Keratinocyte (primary cell): ENCODE measurements around the gene ODAD4. TPM values are rescaled to one million over a fixed set of nuclear protein-coding genes. Genes with fewer than 3 reads are reported as not detected.

Experiments
- DNase-seq: peaks from one replicate; pipeline ENCODE4 v3.0.0-alpha.2; 2011; ENCODE audit warnings: low read depth, missing footprints, low spot score
- FAIRE-seq: peaks from 2 replicates; lab custom pipeline; 2011; peaks lifted over from hg19 to GRCh38; lab: Jason Lieb, UNC
- H2AFZ ChIP-seq: 2 replicates; pipeline ENCODE4 v1.6.0; 2012; ENCODE audit warnings: low read length, control low read depth, inconsistent platforms; ENCODE audit not compliant: control insufficient read depth
- H3K27ac ChIP-seq: 2 replicates; pipeline ENCODE4 v1.5.1; 2011; ENCODE audit warnings: low read length; ENCODE audit not compliant: control insufficient read depth, insufficient read depth
- H3K27me3 ChIP-seq: 3 replicates; pipeline ENCODE4 v1.6.0; 2011; ENCODE audit warnings: low read length; ENCODE audit not compliant: control insufficient read depth, insufficient read depth; ENCODE audit errors: extremely low read depth
- H3K36me3 ChIP-seq, 2 experiments: 2 replicates in 1 of 2; 3 replicates in 1 of 2; pipeline ENCODE4 v1.5.1; 2011; ENCODE audit warnings: low read length in 2 of 2, mild to moderate bottlenecking in 1 of 2; ENCODE audit not compliant: control insufficient read depth in 2 of 2, insufficient read depth in 2 of 2; ENCODE audit errors: extremely low read depth in 1 of 2
- H3K4me1 ChIP-seq: 3 replicates; pipeline ENCODE4 v1.5.1; 2011; ENCODE audit warnings: low read length; ENCODE audit not compliant: control insufficient read depth, insufficient read depth; ENCODE audit errors: extremely low read depth
- H3K4me2 ChIP-seq: 3 replicates; pipeline ENCODE4 v1.6.0; 2011; ENCODE audit warnings: low read depth, low read length; ENCODE audit not compliant: control insufficient read depth, insufficient read depth; ENCODE audit errors: extremely low read depth
- H3K4me3 ChIP-seq, 3 experiments: fragments of 200-600 bp in 1 of 3; sonication (generic) in 1 of 3; 2 replicates in 2 of 3; 3 replicates in 1 of 3; pipeline ENCODE4 v1.5.1; 2011 to 2016; ENCODE audit warnings: low read length in 3 of 3, mild to moderate bottlenecking in 3 of 3, control low read depth in 2 of 3, inconsistent platforms in 1 of 3, low read depth in 1 of 3, mixed read lengths in 1 of 3, mixed run types in 1 of 3, moderate library complexity in 1 of 3; ENCODE audit not compliant: control insufficient read depth in 2 of 3, insufficient read depth in 2 of 3; ENCODE audit errors: extremely low read depth in 1 of 3
- H3K79me2 ChIP-seq: 2 replicates; pipeline ENCODE4 v1.6.0; 2012; ENCODE audit warnings: low read length; ENCODE audit not compliant: control insufficient read depth, insufficient read depth
- H3K9ac ChIP-seq: 3 replicates; pipeline ENCODE4 v1.6.0; 2011; ENCODE audit warnings: low read length; ENCODE audit not compliant: control insufficient read depth, insufficient read depth; ENCODE audit errors: extremely low read depth
- H3K9me1 ChIP-seq: 3 replicates; pipeline ENCODE4 v1.6.0; 2011; ENCODE audit warnings: low read length; ENCODE audit not compliant: control insufficient read depth, insufficient read depth; ENCODE audit errors: extremely low read depth
- H3K9me3 ChIP-seq: 2 replicates; pipeline ENCODE4 v1.5.1; 2012; ENCODE audit warnings: low read depth, low read length; ENCODE audit not compliant: control insufficient read depth
- H4K20me1 ChIP-seq: 3 replicates; pipeline ENCODE4 v1.6.0; 2011; ENCODE audit warnings: low read length; ENCODE audit not compliant: control insufficient read depth, insufficient read depth; ENCODE audit errors: extremely low read depth
- EZH2 ChIP-seq: IDR thresholded peaks from one replicate; pipeline ENCODE4 v1.6.1; 2012; ENCODE audit warnings: inconsistent platforms, mild to moderate bottlenecking, low read length, moderate library complexity
- dilution Hi-C: fragments of 300-500 bp; cut with MboI; formaldehyde crosslinking; loops from one replicate; pipeline ENCODE4 v1.7.0; 2020; ENCODE audit warnings: low sequenced_read_pairs; ENCODE audit not compliant: extremely low pct_ligation_motif_present
- polyA plus RNA-seq, 5 experiments: library from polyadenylated mRNA; depleted of rRNA in 3 of 5; stranded (reverse) in 3 of 5; stranded (forward) in 1 of 5; unstranded in 1 of 5; fragments of >200 nt; gene quantifications; 1 replicate in 1 of 5; 2 replicates in 3 of 5; 3 replicates in 1 of 5; pipeline versions ENCODE4 v1.2.1 to v1.2.3, GENCODE V29; 2011 to 2012; ENCODE audit warnings: missing spikeins in 2 of 5, low read depth in 1 of 5, low replicate concordance in 1 of 5
- TF ChIP-seq, protein P1 (sequence below), 3 experiments: IDR thresholded peaks in 1 of 3; conservative IDR thresholded peaks in 1 of 3; optimal IDR thresholded peaks in 1 of 3; 2 replicates in 2 of 3; 3 replicates in 1 of 3; pipeline versions ENCODE3 to v1.5.1; 2011; ENCODE audit warnings: low read length in 3 of 3, mild to moderate bottlenecking in 3 of 3, moderate library complexity in 2 of 3, control low read depth in 1 of 3, inconsistent platforms in 1 of 3; ENCODE audit not compliant: insufficient read depth in 2 of 3; ENCODE audit errors: extremely low read depth in 1 of 3

ODAD4 gene
- polyA plus RNA-seq, 1 donor (not counting 4 experiments of a cell fraction or from before 2014, with no cell fraction given) = 0.20 TPM

DNA sequence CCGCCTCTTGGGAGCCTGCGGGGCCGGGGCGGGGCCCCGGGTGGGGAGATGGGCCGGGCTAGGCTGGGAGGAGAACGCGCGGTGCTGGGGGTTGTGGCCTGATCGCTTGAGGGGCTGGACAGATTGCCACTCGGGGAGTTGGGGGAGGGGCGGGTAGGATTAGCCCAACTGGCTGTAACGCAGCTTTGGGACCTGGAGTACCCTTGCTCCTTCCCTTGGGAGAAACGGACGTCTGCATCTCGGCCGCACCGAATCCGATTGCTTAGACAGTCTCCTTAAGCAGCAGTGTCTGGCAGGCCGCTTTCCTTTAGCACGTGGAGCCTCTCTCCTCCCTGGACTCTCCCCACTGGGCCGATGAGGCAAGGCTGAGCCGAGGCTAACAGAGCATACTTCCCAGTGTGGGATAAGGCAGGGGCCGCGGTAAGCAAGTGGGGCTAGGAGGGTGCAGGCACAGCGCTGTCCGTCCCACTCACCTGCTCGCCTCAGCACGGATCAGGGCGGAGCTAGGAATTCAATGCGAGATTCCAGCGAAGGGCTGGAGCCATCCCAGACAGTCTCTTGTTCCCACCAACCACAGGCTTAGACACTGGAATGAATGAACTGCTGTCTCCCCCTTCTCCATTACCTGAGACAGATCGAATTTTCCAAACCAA is 11.1 kb upstream of the ODAD4 start:
- H3K9me3 ChIP-seq = no peaks in the 10 kb centered on the region
- H3K36me3 ChIP-seq = peaks cover 10 to 13% of the 10 kb centered on the region in 2 experiments
- H3K9ac ChIP-seq = peak overlapping the region; percentile 70
- peak overlapping the region; percentile 50 to 87 (median 72) for H3K4me3 ChIP-seq
- H3K79me2 ChIP-seq = peaks cover 45% of the 10 kb centered on the region
- FAIRE-seq (peak; percentile 84), DNase-seq (peak; percentile 60)
- peaks cover 37% of the 10 kb centered on the region for H3K4me1 ChIP-seq
- dilution Hi-C loops = no loop called here
- peak overlapping the region; percentile 54 for H3K27ac ChIP-seq
- no peaks in the 10 kb centered on the region for H3K27me3 ChIP-seq
- peaks cover 34% of the 10 kb centered on the region for H4K20me1 ChIP-seq
- H2AFZ ChIP-seq = peak overlapping the region; percentile 83
- TF ChIP-seq, protein P1, sequence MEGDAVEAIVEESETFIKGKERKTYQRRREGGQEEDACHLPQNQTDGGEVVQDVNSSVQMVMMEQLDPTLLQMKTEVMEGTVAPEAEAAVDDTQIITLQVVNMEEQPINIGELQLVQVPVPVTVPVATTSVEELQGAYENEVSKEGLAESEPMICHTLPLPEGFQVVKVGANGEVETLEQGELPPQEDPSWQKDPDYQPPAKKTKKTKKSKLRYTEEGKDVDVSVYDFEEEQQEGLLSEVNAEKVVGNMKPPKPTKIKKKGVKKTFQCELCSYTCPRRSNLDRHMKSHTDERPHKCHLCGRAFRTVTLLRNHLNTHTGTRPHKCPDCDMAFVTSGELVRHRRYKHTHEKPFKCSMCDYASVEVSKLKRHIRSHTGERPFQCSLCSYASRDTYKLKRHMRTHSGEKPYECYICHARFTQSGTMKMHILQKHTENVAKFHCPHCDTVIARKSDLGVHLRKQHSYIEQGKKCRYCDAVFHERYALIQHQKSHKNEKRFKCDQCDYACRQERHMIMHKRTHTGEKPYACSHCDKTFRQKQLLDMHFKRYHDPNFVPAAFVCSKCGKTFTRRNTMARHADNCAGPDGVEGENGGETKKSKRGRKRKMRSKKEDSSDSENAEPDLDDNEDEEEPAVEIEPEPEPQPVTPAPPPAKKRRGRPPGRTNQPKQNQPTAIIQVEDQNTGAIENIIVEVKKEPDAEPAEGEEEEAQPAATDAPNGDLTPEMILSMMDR (optimal IDR thresholded peaks at IDR 0.05 in 1 of 3, IDR thresholded peaks at IDR 0.05 in 1 of 3, conservative IDR thresholded peaks at IDR 0.05 in 1 of 3; ENCODE audit: extremely low read depth in 1 of 3, insufficient read depth in 2 of 3, low read length in 3 of 3) = no peak
- no peak for TF ChIP-seq EZH2
- peaks cover 8% of the 10 kb centered on the region for H3K9me1 ChIP-seq
- H3K4me2 ChIP-seq = peak overlapping the region; percentile 72

DNA sequence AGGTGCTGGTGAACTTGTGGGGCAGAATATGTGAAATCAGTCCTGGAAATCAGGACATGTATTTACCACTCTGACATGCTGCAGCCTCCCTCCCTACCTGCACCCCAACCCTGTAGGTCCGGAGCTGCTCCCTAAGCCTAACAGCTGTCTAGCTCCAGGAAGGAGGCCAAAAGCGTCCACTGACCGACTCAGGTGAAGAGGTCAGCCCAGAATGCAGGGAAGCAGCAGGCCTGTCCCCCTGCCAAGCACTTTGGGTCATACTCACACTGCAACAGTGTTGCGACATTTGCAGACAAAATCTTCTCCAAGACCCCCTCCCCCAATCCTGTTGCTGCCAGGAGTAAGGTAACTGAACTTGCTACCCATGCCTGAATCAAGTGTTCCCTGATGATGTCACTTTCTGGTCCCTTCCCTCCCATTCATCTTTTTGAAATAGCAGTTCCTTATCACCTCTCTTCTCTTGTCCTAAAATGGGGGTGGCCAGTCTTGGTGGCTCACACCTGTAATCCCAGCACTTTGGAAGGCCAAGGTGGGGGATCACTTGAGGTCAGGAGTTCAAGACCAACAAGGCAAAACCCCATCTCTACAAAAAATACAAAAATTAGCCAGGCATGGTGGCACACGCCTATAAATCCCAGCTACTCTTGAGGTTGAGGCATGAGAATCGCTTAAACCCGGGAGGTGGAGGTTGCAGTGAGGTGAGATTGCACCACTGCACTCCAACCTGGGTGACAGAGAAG is 10.4 kb upstream of the ODAD4 start:
- TF ChIP-seq, protein P1 (optimal IDR thresholded peaks at IDR 0.05 in 1 of 3, IDR thresholded peaks at IDR 0.05 in 1 of 3, conservative IDR thresholded peaks at IDR 0.05 in 1 of 3; ENCODE audit: extremely low read depth in 1 of 3, insufficient read depth in 2 of 3, low read length in 3 of 3) = no peak
- Histone ChIP-seq H3K4me3 (peak overlapping the region in 2 of 3 experiments; percentile 50 to 72), H2AFZ (peak overlapping the region; percentile 45), H3K79me2 (peaks cover 38% of the 10 kb centered on the region), H3K9ac (peak overlapping the region; percentile 70), H3K4me2 (peak overlapping the region; percentile 72), H3K4me1 (peaks cover 34% of the 10 kb centered on the region), H3K9me3 (no peaks in the 10 kb centered on the region), H3K36me3 (peaks cover 3 to 8% of the 10 kb centered on the region in 2 experiments), H3K27ac (peak overlapping the region; percentile 54), H3K9me1 (peaks cover 8% of the 10 kb centered on the region), H4K20me1 (peaks cover 27% of the 10 kb centered on the region), H3K27me3 (no peaks in the 10 kb centered on the region)
- no peak for DNase-seq
- dilution Hi-C loops = no loop called here
- peak; percentile 17 for FAIRE-seq
